COLO668 (cell line): ENCODE data around the gene SPAG16.
"Not testable (repeated sequence)": the region's sequence is repeated elsewhere in the genome, so short reads cannot be mapped to it uniquely, and the experiment has no call there.

Experiments
- DNase-seq: peaks from one replicate; lab custom pipeline; 2025; ENCODE audit not compliant: unreplicated experiment; lab: John Stamatoyannopoulos, UW

The SPAG16 gene

DNA sequence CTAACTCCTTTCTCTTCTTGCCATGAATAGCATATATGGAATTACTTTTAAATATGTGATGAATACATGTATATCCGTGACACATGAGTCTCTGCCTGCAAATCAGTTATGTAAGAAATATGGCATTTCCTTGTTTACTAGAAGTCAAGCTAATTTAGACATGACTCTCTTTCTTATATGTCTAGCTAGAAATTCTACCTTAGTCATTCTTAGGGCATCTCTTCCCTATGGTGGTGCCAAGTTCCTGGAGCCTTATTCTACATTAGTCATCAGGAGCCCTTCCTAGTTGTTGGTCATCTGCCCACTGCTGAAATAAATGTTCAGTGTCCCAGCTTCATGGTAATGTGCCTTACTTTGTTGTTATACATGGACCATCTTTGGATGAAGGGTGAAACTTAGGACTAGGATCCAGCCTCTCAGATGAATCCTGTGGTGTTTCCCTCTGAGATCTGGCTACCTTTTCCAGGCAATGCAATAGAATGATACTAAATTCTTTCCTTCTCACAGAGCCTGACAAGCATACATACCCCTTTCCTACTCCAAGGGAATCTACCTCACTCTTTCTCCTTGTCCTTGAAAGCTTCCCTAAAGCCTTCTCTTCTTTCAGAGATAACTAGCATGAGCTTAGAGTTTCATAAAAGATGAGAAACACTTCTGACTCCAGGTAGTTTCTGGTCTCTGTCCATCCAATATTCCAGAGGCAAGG lies 711.3 kb downstream of the SPAG16 start:
- DNase-seq, result no peak

GRCh38 chr2:213998976-213999375 lies 714.7 kb downstream of the SPAG16 start:
- DNase-seq, result not testable (repeated sequence)

DNA sequence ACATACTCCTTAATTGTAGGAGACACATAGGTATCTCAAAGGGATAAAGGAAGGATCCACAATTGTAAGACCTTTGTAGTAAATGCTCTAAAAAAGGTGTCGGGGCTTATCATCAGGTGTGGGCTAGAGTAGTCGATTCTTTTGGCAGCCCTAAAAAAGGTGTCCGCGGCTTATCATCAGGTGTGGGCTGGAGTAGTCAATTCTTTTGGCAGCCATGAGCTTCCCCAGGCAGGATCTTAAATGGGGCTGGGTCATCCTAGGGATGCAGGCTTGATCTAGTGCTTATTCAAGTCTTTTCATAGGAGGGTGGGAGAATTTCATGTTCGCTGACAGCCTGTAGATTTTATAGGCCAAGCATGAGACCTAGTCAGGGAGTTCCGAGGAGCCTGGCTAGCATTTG lies 720.2 kb downstream of the SPAG16 start:
- no peak for DNase-seq

DNA sequence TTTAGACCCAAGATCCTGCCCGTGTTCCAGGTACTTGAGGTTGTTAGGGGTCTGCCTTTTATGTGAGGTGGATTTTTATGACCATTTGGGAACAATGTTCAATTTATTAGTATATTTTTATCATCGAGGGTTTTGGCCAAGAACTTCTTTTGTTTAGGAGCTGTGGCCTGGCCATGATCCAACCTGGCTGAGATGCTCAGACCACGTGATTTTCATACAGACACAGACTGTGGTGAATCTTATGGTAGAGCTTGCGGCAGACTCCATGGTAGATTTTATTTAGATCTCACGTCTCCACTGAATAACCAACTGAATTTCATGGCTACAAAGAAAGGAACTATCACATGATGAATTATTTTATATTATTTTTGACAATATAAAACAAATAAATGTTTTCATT lies 721.1 kb downstream of the SPAG16 start:
- DNase-seq, result no peak

GRCh38 chr2:214006601-214007000 lies 722.3 kb downstream of the SPAG16 start:
- no peak for DNase-seq

GRCh38 chr2:214011676-214012075 lies 727.4 kb downstream of the SPAG16 start:
- DNase-seq, result no peak

GRCh38 chr2:214014551-214015220 lies 730.4 kb downstream of the SPAG16 start:
- DNase-seq, result no peak

DNA sequence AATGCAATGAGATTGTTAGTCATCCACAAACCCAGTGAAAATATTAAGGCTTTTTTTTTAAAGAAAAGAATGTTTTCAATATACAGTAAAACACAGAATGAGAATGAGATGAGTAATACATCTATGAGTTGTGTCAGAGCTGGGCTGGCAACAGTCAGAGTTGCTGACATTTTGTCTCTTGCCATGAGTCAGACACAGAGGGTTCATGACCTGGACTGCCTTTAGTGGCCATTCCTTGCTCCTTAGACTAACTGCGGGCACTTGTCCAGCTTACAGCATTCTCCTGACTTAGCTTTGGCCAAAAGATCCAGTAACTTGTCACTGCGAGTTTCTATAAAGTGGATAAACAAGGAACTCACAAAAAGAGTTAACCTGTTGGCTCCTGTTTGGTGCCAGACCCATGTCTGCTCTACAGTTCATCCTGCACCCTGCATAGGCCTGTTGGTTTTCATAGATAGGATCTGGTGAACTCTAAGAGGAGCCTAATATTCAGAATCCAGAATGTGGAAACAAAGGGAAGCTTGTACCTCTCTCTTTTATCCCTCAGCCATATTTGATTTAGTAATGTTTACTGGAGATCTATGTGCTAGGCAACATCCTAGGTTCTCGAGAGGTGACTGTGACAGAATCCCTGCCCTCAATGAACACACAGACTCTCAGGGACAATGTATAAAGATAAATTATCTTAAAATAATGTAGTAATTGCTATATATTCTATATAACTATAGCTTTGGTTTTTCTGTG lies 735.1 kb downstream of the SPAG16 start:
- DNase-seq, result no peak

GRCh38 chr2:214019973-214020345 lies 735.7 kb downstream of the SPAG16 start:
- DNase-seq, result no peak

DNA sequence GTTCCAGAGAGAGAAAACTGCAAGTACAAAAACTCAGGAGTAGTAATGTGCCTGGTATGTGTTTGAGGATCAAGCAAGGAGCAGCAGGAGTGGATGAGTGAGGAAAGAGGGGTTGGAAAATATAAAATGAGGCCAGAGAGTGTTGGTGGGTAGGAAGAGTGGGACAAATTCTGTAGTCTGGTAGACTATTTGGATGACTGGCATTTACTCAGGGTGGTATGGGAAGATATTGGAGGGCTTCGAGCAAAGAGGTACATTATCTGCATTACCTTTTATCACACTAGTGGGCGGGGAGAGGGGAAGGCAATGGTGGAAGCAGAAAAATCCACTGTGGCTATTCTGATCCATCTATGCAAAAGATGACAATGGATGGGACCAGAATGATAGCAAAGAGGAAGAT lies 744.9 kb downstream of the SPAG16 start:
- DNase-seq, result no peak

DNA sequence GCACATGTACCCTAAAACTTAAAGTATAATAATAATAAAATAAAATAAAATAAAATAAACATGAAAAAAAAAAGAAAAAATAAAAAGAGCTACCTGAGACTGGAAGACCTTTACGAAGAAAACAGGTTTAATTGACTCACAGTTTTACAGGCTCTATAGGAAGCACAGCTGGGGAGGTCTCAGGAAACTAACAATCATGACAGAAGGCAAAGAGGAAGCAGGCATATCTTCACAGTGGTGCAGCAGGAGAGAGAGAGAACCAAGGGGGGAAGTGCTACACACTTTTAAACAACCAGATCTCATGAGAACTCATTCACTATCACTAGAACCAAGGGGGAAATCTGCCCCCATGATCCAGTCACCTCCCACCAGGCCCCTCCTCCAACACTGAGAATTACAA lies 747.3 kb downstream of the SPAG16 start:
- no peak for DNase-seq

GRCh38 chr2:214034417-214034816 lies 750.2 kb downstream of the SPAG16 start:
- no peak for DNase-seq

DNA sequence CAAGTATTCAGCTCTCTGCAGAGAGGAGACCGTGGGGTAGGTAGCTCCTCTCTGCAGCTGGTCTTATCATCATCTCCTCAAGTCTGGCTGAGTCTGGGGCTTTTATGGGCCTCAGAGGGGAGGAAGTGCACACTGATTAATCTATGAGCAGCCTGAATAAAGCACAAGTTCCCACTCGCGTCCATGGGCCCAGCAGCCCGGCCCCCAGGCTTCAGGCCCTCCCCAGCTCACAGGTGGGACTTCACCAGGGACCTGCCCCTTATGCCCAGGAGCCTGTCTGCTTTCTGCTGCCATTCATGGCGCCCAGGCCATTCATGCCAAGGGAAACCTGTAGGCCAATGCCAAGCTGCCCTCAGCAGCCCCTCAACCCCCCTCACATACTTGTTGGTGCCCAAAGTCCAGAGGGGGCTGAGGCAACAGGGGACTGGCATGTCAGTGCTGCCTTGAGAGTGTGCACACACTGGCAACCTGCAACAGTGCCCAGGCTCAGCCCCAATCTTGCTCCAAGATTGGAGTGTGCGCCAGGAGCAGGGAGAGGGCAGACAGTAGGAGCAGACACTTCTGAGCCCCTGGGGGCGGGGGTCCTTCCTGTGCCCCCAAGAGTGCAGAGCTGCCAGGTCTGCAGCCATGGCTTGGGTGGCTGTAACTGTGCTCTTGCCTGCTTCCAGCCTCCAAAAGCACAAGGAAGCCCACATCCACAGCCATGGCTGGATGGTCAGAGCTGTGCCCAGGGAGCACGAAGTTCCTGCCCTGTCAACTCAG lies 751.0 kb downstream of the SPAG16 start:
- DNase-seq, result peak; percentile 19

DNA sequence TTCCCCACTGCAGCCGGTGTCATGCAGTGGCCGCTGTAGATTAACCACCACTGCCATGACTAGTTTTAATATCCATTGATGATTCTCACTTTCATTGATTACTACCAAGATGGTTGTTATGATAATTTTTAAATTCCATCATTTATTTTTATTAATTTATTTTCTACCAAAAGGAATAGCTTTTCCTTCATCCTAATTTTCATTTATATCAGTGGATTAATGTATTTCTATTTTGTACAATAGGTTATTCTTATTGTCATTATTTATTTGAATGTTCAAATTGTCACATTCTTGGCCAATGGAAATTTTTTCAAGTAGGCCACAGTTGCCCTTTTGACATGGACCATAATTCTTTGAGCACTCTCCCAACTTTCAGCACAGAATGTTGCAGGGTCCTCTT lies 751.7 kb downstream of the SPAG16 start:
- DNase-seq, result no peak

DNA sequence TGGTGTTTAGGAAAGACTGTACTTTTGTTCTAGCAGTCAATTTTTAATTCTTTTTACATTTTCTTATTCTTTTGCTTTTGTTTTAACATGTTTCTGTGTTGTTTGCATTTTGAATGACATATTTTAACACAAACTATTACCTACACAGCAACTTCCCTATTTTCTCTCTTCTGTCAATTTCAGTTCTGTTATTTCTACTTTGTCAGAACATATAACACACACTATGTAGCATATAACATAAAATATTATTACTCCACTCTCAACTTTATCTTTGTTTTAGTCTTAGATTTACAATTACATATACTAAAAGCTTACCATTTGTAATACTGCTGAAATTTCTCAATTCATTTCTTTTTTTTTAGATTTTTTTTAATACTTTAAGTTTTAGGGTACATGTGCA lies 753.9 kb downstream of the SPAG16 start:
- DNase-seq, result no peak

- DNase-seq, result no peak
These were observed 766.5 kb downstream of the SPAG16 start for GRCh38 chr2:214050731-214051130.

GRCh38 chr2:214051585-214051984 lies 767.3 kb downstream of the SPAG16 start:
- DNase-seq, result no peak

DNA sequence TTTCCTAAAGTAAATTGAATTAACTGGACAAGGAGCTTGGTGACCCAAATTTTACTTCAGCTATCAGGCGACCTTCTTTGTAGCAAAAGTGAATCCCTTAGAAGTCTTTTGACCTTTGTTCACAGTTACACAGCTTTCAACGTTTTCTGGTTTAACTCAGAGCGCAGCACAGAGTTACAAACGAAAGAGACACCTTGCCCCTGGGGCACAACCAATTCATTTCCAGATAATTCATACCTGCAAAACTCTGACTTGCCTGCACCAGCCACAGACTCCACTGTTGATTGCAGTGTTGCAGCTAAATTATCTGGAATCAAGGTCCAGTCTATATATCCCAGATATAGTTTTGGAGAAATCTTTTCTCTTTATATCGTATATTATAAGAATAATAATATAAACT lies 768.0 kb downstream of the SPAG16 start:
- no peak for DNase-seq

- DNase-seq, result no peak
These were observed 773.7 kb downstream of the SPAG16 start for GRCh38 chr2:214057986-214058385.

DNA sequence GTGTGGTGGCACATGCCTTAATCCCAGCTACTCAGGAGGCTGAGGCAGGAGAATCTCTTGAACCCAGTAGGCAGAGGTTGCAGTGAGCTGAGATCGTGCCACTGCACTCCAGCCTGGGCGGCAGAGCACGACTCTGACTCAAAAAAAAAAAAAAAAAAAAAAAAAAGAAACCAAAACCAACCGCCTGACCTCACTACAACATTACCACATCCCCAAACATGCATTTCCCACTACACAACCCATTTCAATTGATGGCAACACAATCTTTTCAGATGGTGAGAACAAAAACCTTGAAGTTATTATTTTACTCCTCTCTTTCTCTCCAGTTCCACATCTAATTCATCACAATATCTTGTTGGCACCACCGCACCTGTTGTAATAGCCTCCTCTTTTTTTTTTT lies 778.0 kb downstream of the SPAG16 start:
- DNase-seq, result not testable (repeated sequence)

DNA sequence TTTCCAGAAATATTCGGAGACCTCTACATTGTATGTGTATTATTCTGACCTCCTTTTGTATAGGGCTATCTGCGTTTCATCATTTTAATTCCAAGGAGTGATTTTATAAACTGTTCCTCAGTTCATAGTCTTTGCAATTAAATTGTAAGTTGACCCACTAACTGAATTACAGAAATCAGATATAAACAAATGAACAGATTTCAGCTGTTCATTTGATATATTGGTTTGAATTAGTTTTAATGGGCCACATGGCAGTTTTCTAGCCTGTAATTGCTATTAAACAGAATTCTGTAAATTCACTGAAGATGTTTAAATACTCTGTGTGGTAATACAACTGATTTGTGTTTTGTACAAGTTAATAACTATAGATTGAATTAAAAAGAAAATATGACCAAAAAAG lies 780.2 kb downstream of the SPAG16 start:
- no peak for DNase-seq
